Panc1 (cell line): ENCODE results near the gene FRMPD2. TPM values are rescaled to one million over a fixed set of nuclear protein-coding genes. Genes with fewer than 3 reads are reported as not detected.

ENCODE experiments used
- ATAC-seq: fragments of 200-7000 bp; cut with Tn5 transposase; 2 replicates; pipeline ENCODE4 v1.9.1; 2020; ENCODE audit warnings: mild to moderate bottlenecking, moderate library complexity
- BruUV-seq: library from RNA; stranded (reverse); fragments of 400-500 nt; replicated peaks from 2 replicates; lab custom pipeline; 2021; lab: Mats Ljungman, UMichigan
- CTCF ChIA-PET: fragments of 300-600 bp; sonication (Branson Sonifier 250); formaldehyde crosslinking; loops from one replicate; lab custom pipeline; 2022; ENCODE audit warnings: antibody characterized with exemption; lab: Charles Lee
- POLR2A ChIA-PET: fragments of 300-600 bp; sonication (Branson Sonifier 250); formaldehyde crosslinking; loops from one replicate; lab custom pipeline; 2022; ENCODE audit warnings: antibody characterized with exemption; lab: Charles Lee
- DNase-seq: peaks from one replicate; pipeline ENCODE4 v3.0.0-alpha.2; 2010; ENCODE audit warnings: low read depth, low spot score
- H3K27ac ChIP-seq: 2 replicates; pipeline ENCODE4 v1.5.1; 2011; ENCODE audit warnings: mild to moderate bottlenecking, low read length, inconsistent platforms
- H3K27me3 ChIP-seq: fragments of 200-500 bp; sonication (Bioruptor generic); 2 replicates; pipeline ENCODE4 v1.6.0; 2014; ENCODE audit warnings: low read length, inconsistent platforms; ENCODE audit not compliant: control insufficient read depth, insufficient read depth
- H3K36me3 ChIP-seq: fragments of 200-500 bp; sonication (Bioruptor generic); 2 replicates; pipeline ENCODE4 v1.5.1; 2014; ENCODE audit warnings: inconsistent platforms, mild to moderate bottlenecking, low read length, moderate library complexity; ENCODE audit not compliant: control insufficient read depth, insufficient read depth
- H3K4me1 ChIP-seq: 2 replicates; pipeline ENCODE4 v1.5.1; 2011; ENCODE audit warnings: inconsistent platforms, mild to moderate bottlenecking, low read length, moderate library complexity; ENCODE audit not compliant: control insufficient read depth, insufficient read depth
- H3K4me3 ChIP-seq, 2 experiments: 2 replicates each; pipeline ENCODE4 v1.5.1; 2011 to 2012; ENCODE audit warnings: low read depth in 2 of 2, low read length in 2 of 2, mild to moderate bottlenecking in 2 of 2, inconsistent platforms in 1 of 2, moderate library complexity in 1 of 2
- H3K9me3 ChIP-seq: fragments of 200-500 bp; sonication (Bioruptor generic); 2 replicates; pipeline ENCODE4 v1.5.1; 2014; ENCODE audit warnings: low read depth, mild to moderate bottlenecking, inconsistent platforms, low read length, moderate library complexity; ENCODE audit not compliant: control insufficient read depth, insufficient read depth
- POLR2AphosphoS5 ChIP-seq: IDR thresholded peaks from 2 replicates; pipeline ENCODE4 v1.6.1; 2012; ENCODE audit warnings: mild to moderate bottlenecking, low read depth, low read length, moderate library complexity
- SIN3A ChIP-seq: IDR thresholded peaks from 2 replicates; pipeline ENCODE4 v1.6.1; 2012; ENCODE audit warnings: low read depth, mild to moderate bottlenecking, low read length, moderate library complexity, borderline replicate concordance; ENCODE audit not compliant: insufficient read depth
- TCF7L2 ChIP-seq: IDR thresholded peaks from 2 replicates; pipeline ENCODE4 v1.6.1; 2011; ENCODE audit warnings: mild to moderate bottlenecking, low read depth, low read length, inconsistent platforms
- in situ Hi-C: cut with HindIII; loops from 2 replicates; pipeline ENCODE4 v1.10.0; 2016; ENCODE audit warnings: low sequenced_read_pairs, low pct_unique_long_range_greater_than_20kb
- intact Hi-C: fragments of 100-400 bp; cut with micrococcal nuclease; formaldehyde crosslinking; loops from one replicate; pipeline ENCODE4 v1.10.0; 2022; ENCODE audit not compliant: unreplicated experiment
- total RNA-seq: library from RNA; stranded (reverse); gene quantifications from one replicate; pipeline ENCODE4 v1.2.1, GENCODE V29; 2021; ENCODE audit not compliant: unreplicated experiment
- TF ChIP-seq, protein P1 (sequence below): fragments of 450-650 bp; IDR thresholded peaks from 2 replicates; pipeline ENCODE4 v1.5.1; 2017; ENCODE audit warnings: mild to moderate bottlenecking
- TF ChIP-seq, protein P2 (sequence below), 2 experiments: IDR thresholded peaks; 2 replicates each; pipeline ENCODE4 v1.6.1; 2011 to 2012; ENCODE audit warnings: low read depth in 2 of 2, control low read depth in 1 of 2, low read length in 1 of 2, mild to moderate bottlenecking in 1 of 2, moderate library complexity in 1 of 2; ENCODE audit not compliant: insufficient read depth in 1 of 2

FRMPD2 gene
- total RNA-seq, 1 experiment from 2014 or later, result not detected

DNA sequence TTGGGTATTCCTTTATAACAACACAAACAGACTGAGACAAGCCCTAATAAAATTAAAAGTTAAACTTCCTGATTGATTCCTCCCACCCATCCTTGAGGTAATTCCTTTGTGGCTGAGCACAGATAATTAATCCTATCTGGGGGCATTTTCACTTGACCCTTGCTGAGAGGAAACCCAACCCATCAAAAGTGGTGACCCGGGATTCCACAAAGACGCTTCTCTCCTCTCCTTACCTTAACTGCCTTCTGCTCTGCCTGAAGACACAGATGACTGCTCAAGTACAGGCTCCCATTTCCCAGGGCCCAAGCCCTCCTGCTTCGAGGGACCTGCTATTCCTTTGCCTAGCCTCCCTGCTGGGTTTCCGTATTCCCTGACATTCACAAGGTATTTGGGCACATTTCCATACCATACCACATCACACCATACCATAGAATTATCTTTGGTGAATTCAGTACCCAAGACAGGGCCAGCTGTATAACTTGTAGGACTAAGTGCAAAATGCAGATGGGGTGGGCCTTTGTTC lies 22.1 kb upstream of the FRMPD2 start:
- ATAC-seq, result no peak
- no peak for TF ChIP-seq POLR2AphosphoS5
- TF ChIP-seq TCF7L2, result no peak
- TF ChIP-seq, protein P1, sequence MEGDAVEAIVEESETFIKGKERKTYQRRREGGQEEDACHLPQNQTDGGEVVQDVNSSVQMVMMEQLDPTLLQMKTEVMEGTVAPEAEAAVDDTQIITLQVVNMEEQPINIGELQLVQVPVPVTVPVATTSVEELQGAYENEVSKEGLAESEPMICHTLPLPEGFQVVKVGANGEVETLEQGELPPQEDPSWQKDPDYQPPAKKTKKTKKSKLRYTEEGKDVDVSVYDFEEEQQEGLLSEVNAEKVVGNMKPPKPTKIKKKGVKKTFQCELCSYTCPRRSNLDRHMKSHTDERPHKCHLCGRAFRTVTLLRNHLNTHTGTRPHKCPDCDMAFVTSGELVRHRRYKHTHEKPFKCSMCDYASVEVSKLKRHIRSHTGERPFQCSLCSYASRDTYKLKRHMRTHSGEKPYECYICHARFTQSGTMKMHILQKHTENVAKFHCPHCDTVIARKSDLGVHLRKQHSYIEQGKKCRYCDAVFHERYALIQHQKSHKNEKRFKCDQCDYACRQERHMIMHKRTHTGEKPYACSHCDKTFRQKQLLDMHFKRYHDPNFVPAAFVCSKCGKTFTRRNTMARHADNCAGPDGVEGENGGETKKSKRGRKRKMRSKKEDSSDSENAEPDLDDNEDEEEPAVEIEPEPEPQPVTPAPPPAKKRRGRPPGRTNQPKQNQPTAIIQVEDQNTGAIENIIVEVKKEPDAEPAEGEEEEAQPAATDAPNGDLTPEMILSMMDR, result no peak
- TF ChIP-seq, protein P2, sequence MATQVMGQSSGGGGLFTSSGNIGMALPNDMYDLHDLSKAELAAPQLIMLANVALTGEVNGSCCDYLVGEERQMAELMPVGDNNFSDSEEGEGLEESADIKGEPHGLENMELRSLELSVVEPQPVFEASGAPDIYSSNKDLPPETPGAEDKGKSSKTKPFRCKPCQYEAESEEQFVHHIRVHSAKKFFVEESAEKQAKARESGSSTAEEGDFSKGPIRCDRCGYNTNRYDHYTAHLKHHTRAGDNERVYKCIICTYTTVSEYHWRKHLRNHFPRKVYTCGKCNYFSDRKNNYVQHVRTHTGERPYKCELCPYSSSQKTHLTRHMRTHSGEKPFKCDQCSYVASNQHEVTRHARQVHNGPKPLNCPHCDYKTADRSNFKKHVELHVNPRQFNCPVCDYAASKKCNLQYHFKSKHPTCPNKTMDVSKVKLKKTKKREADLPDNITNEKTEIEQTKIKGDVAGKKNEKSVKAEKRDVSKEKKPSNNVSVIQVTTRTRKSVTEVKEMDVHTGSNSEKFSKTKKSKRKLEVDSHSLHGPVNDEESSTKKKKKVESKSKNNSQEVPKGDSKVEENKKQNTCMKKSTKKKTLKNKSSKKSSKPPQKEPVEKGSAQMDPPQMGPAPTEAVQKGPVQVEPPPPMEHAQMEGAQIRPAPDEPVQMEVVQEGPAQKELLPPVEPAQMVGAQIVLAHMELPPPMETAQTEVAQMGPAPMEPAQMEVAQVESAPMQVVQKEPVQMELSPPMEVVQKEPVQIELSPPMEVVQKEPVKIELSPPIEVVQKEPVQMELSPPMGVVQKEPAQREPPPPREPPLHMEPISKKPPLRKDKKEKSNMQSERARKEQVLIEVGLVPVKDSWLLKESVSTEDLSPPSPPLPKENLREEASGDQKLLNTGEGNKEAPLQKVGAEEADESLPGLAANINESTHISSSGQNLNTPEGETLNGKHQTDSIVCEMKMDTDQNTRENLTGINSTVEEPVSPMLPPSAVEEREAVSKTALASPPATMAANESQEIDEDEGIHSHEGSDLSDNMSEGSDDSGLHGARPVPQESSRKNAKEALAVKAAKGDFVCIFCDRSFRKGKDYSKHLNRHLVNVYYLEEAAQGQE (IDR thresholded peaks at IDR 0.05; ENCODE audit: insufficient read depth in 1 of 2, low read depth in 2 of 2, low read length in 1 of 2), result no peak
- no peak for TF ChIP-seq SIN3A
- in situ Hi-C loops, result no loop called here

DNA sequence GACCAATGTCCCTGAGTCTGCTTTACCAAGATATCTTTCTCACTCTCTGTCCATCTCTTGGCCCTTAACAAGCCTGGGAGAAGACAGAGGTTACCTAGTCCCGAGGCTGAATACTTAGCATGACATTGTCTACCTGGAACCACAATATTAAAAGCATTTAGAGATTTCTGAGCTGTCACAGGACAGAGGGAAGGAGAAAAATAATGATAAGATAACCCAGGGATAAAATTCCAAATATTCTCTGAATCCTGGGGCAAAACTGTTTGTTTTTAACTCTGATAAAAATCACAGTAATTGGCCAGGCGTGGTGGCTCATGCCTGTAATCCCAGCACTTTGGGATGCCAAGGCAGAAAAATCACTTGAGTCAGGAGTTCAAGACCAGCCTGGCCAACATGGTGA lies 19.9 kb upstream of the FRMPD2 start:
- TF ChIP-seq TCF7L2, result no peak
- TF ChIP-seq, protein P2 (IDR thresholded peaks at IDR 0.05; ENCODE audit: insufficient read depth in 1 of 2, low read depth in 2 of 2, low read length in 1 of 2), result no peak
- no peak for TF ChIP-seq SIN3A
- TF ChIP-seq, protein P1, result no peak
- TF ChIP-seq POLR2AphosphoS5, result no peak
- ChIA-PET POLR2A (no interaction called here), CTCF (no interaction called here)
- no peaks in the 10 kb centered on the region for H3K4me1 ChIP-seq
- no peak overlapping the region for H3K27ac ChIP-seq
- DNase-seq (no peak), ATAC-seq (no peak)
- H3K4me3 ChIP-seq, result no peak overlapping the region
- intact Hi-C loops, result no loop called here
- H3K27me3 ChIP-seq, result peaks cover 4% of the 10 kb centered on the region; the same call in 1 of the 2 replicates
- no peaks in the 10 kb centered on the region for H3K36me3 ChIP-seq
- no TSS peak for BruUV-seq
- no peaks in the 10 kb centered on the region for H3K9me3 ChIP-seq
- in situ Hi-C loops, result no loop called here

More for the DNA sequence above, 22.1 kb upstream of the FRMPD2 start:
- Histone ChIP-seq H3K9me3 (no peaks in the 10 kb centered on the region), H3K27ac (no peak overlapping the region), H3K36me3 (no peaks in the 10 kb centered on the region), H3K4me1 (no peaks in the 10 kb centered on the region), H3K4me3 (no peak overlapping the region), H3K27me3 (peaks cover 4% of the 10 kb centered on the region; the same call in 1 of the 2 replicates)
- intact Hi-C loops, result no loop called here
- DNase-seq, result no peak
- no TSS peak for BruUV-seq
- ChIA-PET POLR2A (no interaction called here), CTCF (no interaction called here)
